Renal pelvis (tissue), 4 donors: ENCODE results near the gene PTPN14. TPM values are rescaled to one million over a fixed set of nuclear protein-coding genes. Genes with fewer than 3 reads are reported as not detected.

ENCODE experiments used
- DNase-seq: peaks from one replicate; pipeline ENCODE4 v3.0.0-alpha.2; 2013
- polyA plus RNA-seq, 3 donors: library from polyadenylated mRNA; unstranded; fragments of 120-200 nt; gene quantifications; one replicate each; pipeline ENCODE4 v1.2.1, GENCODE V29; 2013; ENCODE audit not compliant: insufficient read length in 3 of 3

PTPN14 gene
- polyA plus RNA-seq, 3 donors, result 35.0 to 46.1 (median 41.1) TPM

- DNase-seq, result no peak
These were observed 179.3 kb downstream of the PTPN14 start for GRCh38 chr1:214372092-214372491.

GRCh38 chr1:214370615-214371014 lies 180.8 kb downstream of the PTPN14 start:
- no peak for DNase-seq

GRCh38 chr1:214369364-214369763 lies 182.0 kb downstream of the PTPN14 start:
- DNase-seq, result no peak

- DNase-seq, result no peak
These were observed 183.6 kb downstream of the PTPN14 start for GRCh38 chr1:214367841-214368240.

GRCh38 chr1:214364786-214365295 lies 186.6 kb downstream of the PTPN14 start:
- DNase-seq, result no peak

- DNase-seq, result no peak
These were observed 187.0 kb downstream of the PTPN14 start for GRCh38 chr1:214364386-214364785.

- no peak for DNase-seq
These were observed 188.0 kb downstream of the PTPN14 start for GRCh38 chr1:214363386-214363785.

GRCh38 chr1:214362188-214362882 lies 189.1 kb downstream of the PTPN14 start:
- no peak for DNase-seq

- no peak for DNase-seq
These were observed 189.8 kb downstream of the PTPN14 start for GRCh38 chr1:214361636-214362035.

GRCh38 chr1:214360525-214361164 lies 190.8 kb downstream of the PTPN14 start:
- no peak for DNase-seq

GRCh38 chr1:214360116-214360515 lies 191.3 kb downstream of the PTPN14 start:
- DNase-seq, result no peak

GRCh38 chr1:214354440-214355148 lies 196.8 kb downstream of the PTPN14 start:
- DNase-seq, result no peak

GRCh38 chr1:214352838-214353237 lies 198.6 kb downstream of the PTPN14 start:
- no peak for DNase-seq

GRCh38 chr1:214351551-214352277 lies 199.7 kb downstream of the PTPN14 start:
- DNase-seq, result no peak

GRCh38 chr1:214349781-214350180 lies 201.6 kb downstream of the PTPN14 start:
- DNase-seq, result no peak

- no peak for DNase-seq
These were observed 202.4 kb downstream of the PTPN14 start for GRCh38 chr1:214349008-214349407.

GRCh38 chr1:214344897-214345296 lies 206.5 kb downstream of the PTPN14 start:
- DNase-seq, result no peak

GRCh38 chr1:214342525-214342924 lies 208.9 kb downstream of the PTPN14 start:
- DNase-seq, result no peak

GRCh38 chr1:214341932-214342331 lies 209.5 kb downstream of the PTPN14 start:
- no peak for DNase-seq

- DNase-seq, result no peak
These were observed 209.9 kb downstream of the PTPN14 start for GRCh38 chr1:214341459-214341858.

GRCh38 chr1:214338212-214338611 lies 213.2 kb downstream of the PTPN14 start:
- no peak for DNase-seq

GRCh38 chr1:214337511-214337910 lies 213.9 kb downstream of the PTPN14 start:
- no peak for DNase-seq
